GM21576 (cell line): ENCODE measurements around the gene MASTL.

Experiments
- ATAC-seq: cut with Tn5 transposase; IDR thresholded peaks from one replicate; pipeline ENCODE4 v1.9.1; 2021; ENCODE audit warnings: mild to moderate bottlenecking, moderate library complexity; ENCODE audit not compliant: unreplicated experiment

The MASTL gene

GRCh38 chr10:27225011-27225590, 69.9 kb downstream of the MASTL start:
- no peak for ATAC-seq

GRCh38 chr10:27225642-27226257, 70.6 kb downstream of the MASTL start:
- no peak for ATAC-seq

- no peak for ATAC-seq
Observed at GRCh38 chr10:27230022-27230421, 74.9 kb downstream of the MASTL start.

- ATAC-seq, result no peak
Observed at GRCh38 chr10:27235706-27236105, 80.6 kb downstream of the MASTL start.
